Kidney (tissue), 14 donors: ENCODE data around the gene TAF13. TPM values are rescaled to one million over a fixed set of nuclear protein-coding genes. Genes with fewer than 3 reads are reported as not detected.

Experiments used
- DNase-seq, 5 donors: peaks; one replicate each; pipeline ENCODE4 v3.0.0-alpha.2; 2013 to 2020
- FAIRE-seq: peaks from 2 replicates; lab custom pipeline; 2012; peaks lifted over from hg19 to GRCh38; lab: Jason Lieb, UNC
- H3K27ac ChIP-seq, 2 donors: one replicate each; pipeline ENCODE4 v1.7.0; 2013; ENCODE audit warnings: low read depth in 2 of 2, low read length in 2 of 2, inconsistent platforms in 1 of 2
- H3K27me3 ChIP-seq: one replicate; pipeline ENCODE4 v1.7.1; 2013; ENCODE audit warnings: low read length, inconsistent platforms; ENCODE audit not compliant: control insufficient read depth, insufficient read depth
- H3K36me3 ChIP-seq, 3 donors: one replicate each; pipeline versions ENCODE4 v1.7.0 to v1.7.1; 2013; ENCODE audit warnings: low read length in 3 of 3, control low read depth in 1 of 3, inconsistent platforms in 1 of 3; ENCODE audit not compliant: insufficient read depth in 3 of 3, control insufficient read depth in 2 of 3
- H3K4me1 ChIP-seq, 3 donors: one replicate each; pipeline versions ENCODE4 v1.7.0 to v1.7.1; 2013; ENCODE audit warnings: low read length in 3 of 3, inconsistent platforms in 1 of 3, low read depth in 1 of 3; ENCODE audit not compliant: control insufficient read depth in 2 of 3, insufficient read depth in 2 of 3
- H3K4me3 ChIP-seq, 3 donors: one replicate each; pipeline versions ENCODE4 v1.7.0 to v1.8.1; 2013; ENCODE audit warnings: low read length in 3 of 3, control low read depth in 1 of 3, inconsistent platforms in 1 of 3
- H3K9ac ChIP-seq, 3 donors: one replicate each; pipeline versions ENCODE4 v1.7.0 to v1.7.1; 2013; ENCODE audit warnings: low read length in 3 of 3, control low read depth in 1 of 3, inconsistent platforms in 1 of 3
- H3K9me3 ChIP-seq, 3 donors: one replicate each; pipeline versions ENCODE4 v1.7.0 to v1.7.1; 2013; ENCODE audit warnings: low read length in 3 of 3, control low read depth in 1 of 3, inconsistent platforms in 1 of 3; ENCODE audit not compliant: control insufficient read depth in 2 of 3, insufficient read depth in 1 of 3
- CTCF ChIP-seq: IDR thresholded peaks from 3 replicates; pipeline ENCODE4 v1.5.1; 2012; ENCODE audit warnings: mild to moderate bottlenecking, moderate library complexity, borderline replicate concordance; ENCODE audit not compliant: insufficient read depth; ENCODE audit errors: extremely low read depth
- intact Hi-C: fragments of 100-400 bp; cut with DNase I; formaldehyde crosslinking; loops from one replicate; pipeline ENCODE4 v1.11.1; 2022
- polyA plus RNA-seq: library from polyadenylated mRNA; stranded (reverse); fragments of 350-450 nt; fragmentation: Illumina TruSeq; extraction: RNeasy Lipid Tissue Mini Kit (QIAGEN cat#74804); gene quantifications from one replicate; pipeline ENCODE4 v1.2.3, GENCODE V29; 2014; ENCODE audit warnings: low read depth, low replicate concordance; ENCODE audit not compliant: insufficient read depth
- total RNA-seq: library from RNA; stranded (reverse); fragmentation: NEBNext Ultra II Directional; extraction: Animal tissue kit (Norgen Biotek cat#: 25700); gene quantifications from one replicate; pipeline ENCODE4 v1.2.1, GENCODE V29; 2021
- donor health status: control.
- donor health status: control.
- donor health status: control.
- donor health status: control.
- donor health status: control.
- donor health status: DM: yes; HTN: yes; CAD: no.
- donor health status: Normal renal cell carcinoma (clear cell type).

TAF13 gene
- total and polyA plus RNA-seq, 2 donors from 2014 or later: 35.4 to 39.8 TPM

DNA sequence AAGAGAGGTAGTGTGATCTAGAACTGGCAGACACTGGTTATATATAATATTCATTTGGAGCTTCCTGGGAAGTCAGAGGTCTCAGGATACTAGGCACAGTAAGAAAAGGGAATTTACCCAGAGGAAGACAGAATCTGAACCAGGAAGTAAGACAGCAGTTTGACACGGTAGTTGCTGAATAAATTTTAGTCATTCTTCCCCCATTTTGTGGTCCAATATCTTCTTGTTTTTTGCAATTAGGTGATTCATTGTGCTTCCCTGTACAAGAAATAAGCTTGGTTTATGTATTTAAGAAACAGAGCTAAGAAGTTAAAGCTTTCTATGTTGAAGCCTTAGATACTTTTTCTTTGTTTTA, 16.0 kb upstream of the TAF13 start:
- H3K27ac ChIP-seq: no peak overlapping the region
- peaks cover 3 to 16% (median 10%) of the 10 kb centered on the region in 3 donors for H3K4me1 ChIP-seq
- H3K9me3 ChIP-seq: peaks cover 0 to 6% (median 0%) of the 10 kb centered on the region in 3 donors
- TF ChIP-seq CTCF: no peak
- no peaks in the 10 kb centered on the region for H3K27me3 ChIP-seq
- no peak for DNase-seq
- no peak for FAIRE-seq
- H3K4me3 ChIP-seq: peak overlapping the region; percentile 83 to 96 (median 96)
- peak overlapping the region; percentile 74 to 94 (median 83) for H3K9ac ChIP-seq
- intact Hi-C loops: no loop called here
- peaks cover 0 to 9% (median 2%) of the 10 kb centered on the region in 3 donors for H3K36me3 ChIP-seq

DNA sequence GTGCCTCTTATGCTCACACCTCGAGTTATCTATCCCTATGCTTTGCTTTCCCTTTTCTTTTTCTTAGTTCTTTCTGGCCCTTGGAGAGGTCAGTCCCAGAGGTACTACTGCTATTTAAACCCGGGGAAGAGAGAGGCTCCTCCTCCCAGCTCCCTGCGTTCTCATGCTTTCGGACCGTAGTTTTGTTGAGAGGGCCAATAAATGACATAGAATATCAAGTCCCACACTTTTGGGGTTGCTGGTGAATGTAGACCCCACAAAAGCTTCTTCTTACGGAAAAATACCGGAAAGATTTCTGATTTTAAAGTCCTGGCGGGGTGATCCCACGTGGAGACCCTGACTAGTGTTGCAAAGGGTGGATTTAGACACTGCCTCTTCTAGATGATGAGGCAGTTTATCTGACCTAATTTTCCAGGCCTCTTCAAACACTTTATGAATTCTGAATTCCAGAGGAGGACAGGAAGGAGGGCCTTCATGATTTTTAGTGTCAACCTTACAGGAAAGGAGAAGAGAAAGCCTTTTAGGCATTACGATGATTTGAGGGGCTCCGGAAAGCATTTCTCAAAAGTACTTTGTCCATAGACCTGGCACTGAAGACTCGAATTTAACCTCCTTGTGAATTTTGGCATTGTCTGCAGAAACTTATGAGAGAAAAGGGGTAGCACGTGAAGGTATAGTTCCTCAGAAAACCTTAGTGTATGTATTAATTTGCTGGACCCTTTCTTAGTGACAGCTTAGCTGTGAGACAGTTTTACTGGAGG, 15.5 kb upstream of the TAF13 start:
- no peak for FAIRE-seq
- DNase-seq: peak in 2 of 5 donors; percentile 22 to 68
- intact Hi-C loops: no loop called here
- no peak for TF ChIP-seq CTCF
- peaks cover 3 to 16% (median 10%) of the 10 kb centered on the region in 3 donors for H3K4me1 ChIP-seq
- H3K27me3 ChIP-seq: no peaks in the 10 kb centered on the region
- H3K9me3 ChIP-seq: peaks cover 0 to 6% (median 0%) of the 10 kb centered on the region in 3 donors
- peaks cover 0 to 8% (median 2%) of the 10 kb centered on the region in 3 donors for H3K36me3 ChIP-seq
- H3K9ac ChIP-seq: peak overlapping the region; percentile 74 to 94 (median 83)
- peak overlapping the region; percentile 83 to 96 (median 96) for H3K4me3 ChIP-seq
- peak overlapping the region; percentile 98 for H3K27ac ChIP-seq

- Histone ChIP-seq H3K9ac (peak within 1 kb of the TSS; percentile 83 to 94 (median 88)), H3K36me3 (peaks cover 0 to 7% (median 0%) of the 10 kb centered on the region in 3 donors), H3K4me3 (peak within 1 kb of the TSS; percentile 83 to 96 (median 96)), H3K9me3 (peaks cover 0 to 6% (median 0%) of the 10 kb centered on the region in 3 donors), H3K27me3 (no peaks in the 10 kb centered on the region), H3K27ac (peak within 1 kb of the TSS; percentile 98), H3K4me1 (peaks cover 3 to 13% (median 10%) of the 10 kb centered on the region in 3 donors)
- no peak for FAIRE-seq
- intact Hi-C loops: no loop called here
- TF ChIP-seq CTCF: no peak
- peak; percentile 93 to 97 (median 96) for DNase-seq
These were observed 14.6 kb upstream of the TAF13 start, which contains the start of gene TMEM167B for GRCh38 chr1:109090196-109091077. Gene TMEM167B, plus strand, starts transcription at chr1:109090764. Its CDS starts 109 bp downstream, at chr1:109090873.
